Smooth muscle cell (in vitro differentiated cells): ENCODE results near the gene OTUB1. TPM values are rescaled to one million over a fixed set of nuclear protein-coding genes. Genes with fewer than 3 reads are reported as not detected.

ENCODE experiments used
- DNase-seq: peaks from one replicate; lab custom pipeline; 2025; ENCODE audit not compliant: unreplicated experiment; lab: John Stamatoyannopoulos, UW
- H2AFZ ChIP-seq: fragments of 200-600 bp; sonication (generic); 2 replicates; pipeline ENCODE4 v1.6.0; 2016; ENCODE audit warnings: antibody characterized with exemption, low read depth, mild to moderate bottlenecking
- H3F3A ChIP-seq: fragments of 200-600 bp; sonication (generic); 2 replicates; pipeline ENCODE4 v1.6.0; 2017; ENCODE audit warnings: antibody characterized with exemption, low read depth
- H3K27ac ChIP-seq: fragments of 200-600 bp; sonication (generic); 2 replicates; pipeline ENCODE4 v1.5.1; 2016; ENCODE audit warnings: low read depth, mild to moderate bottlenecking
- H3K27me3 ChIP-seq: fragments of 200-600 bp; sonication (generic); 2 replicates; pipeline ENCODE4 v1.6.1; 2016; ENCODE audit warnings: low read depth, mild to moderate bottlenecking
- H3K36me3 ChIP-seq: fragments of 200-600 bp; sonication (generic); 2 replicates; pipeline ENCODE4 v1.5.1; 2016; ENCODE audit warnings: low read depth
- H3K4me1 ChIP-seq: fragments of 200-600 bp; sonication (generic); 2 replicates; pipeline ENCODE4 v1.5.1; 2016; ENCODE audit warnings: low read depth
- H3K4me2 ChIP-seq: fragments of 200-600 bp; sonication (generic); 2 replicates; pipeline ENCODE4 v1.6.0; 2016; ENCODE audit warnings: mild to moderate bottlenecking
- H3K4me3 ChIP-seq: fragments of 200-600 bp; sonication (generic); 2 replicates; pipeline ENCODE4 v1.5.1; 2016; ENCODE audit warnings: mild to moderate bottlenecking
- H3K79me2 ChIP-seq: fragments of 200-600 bp; sonication (generic); 2 replicates; pipeline ENCODE4 v1.6.0; 2016; ENCODE audit warnings: low read depth, mild to moderate bottlenecking
- H3K9ac ChIP-seq: fragments of 200-600 bp; sonication (generic); 2 replicates; pipeline ENCODE4 v1.6.0; 2016; ENCODE audit warnings: low read depth
- H3K9me3 ChIP-seq: fragments of 200-600 bp; sonication (generic); replicated peaks from 2 replicates; pipeline ENCODE4 v1.5.1; 2016; ENCODE audit warnings: low read depth
- H4K20me1 ChIP-seq: fragments of 200-600 bp; sonication (generic); 2 replicates; pipeline ENCODE4 v1.6.0; 2016; ENCODE audit warnings: low read depth
- CTCF ChIP-seq: fragments of 200-600 bp; sonication (generic); IDR thresholded peaks from 2 replicates; pipeline ENCODE4 v1.5.1; 2017; ENCODE audit warnings: borderline replicate concordance, mild to moderate bottlenecking, antibody characterized with exemption; ENCODE audit not compliant: insufficient read depth, poor library complexity, severe bottlenecking
- WGBS: methylation state at CpG from one replicate; pipeline ENCODE4 v1.1.7; 2016; ENCODE audit warnings: low lambda C conversion rate; 5-methylcytosine and 5-hydroxymethylcytosine counted together
- polyA plus RNA-seq: library from polyadenylated mRNA; unstranded; fragments of >200 nt; fragmentation: Nextera tagmentation; extraction: Ambion mirVana; gene quantifications from 2 replicates; pipeline ENCODE4 v1.2.1, GENCODE V29; 2016
- total RNA-seq: library from RNA; depleted of rRNA; stranded (reverse); fragments of >200 nt; gene quantifications from 2 replicates; pipeline ENCODE4 v1.2.3, GENCODE V29; 2014

Gene OTUB1
- total and polyA plus RNA-seq, 2 experiments from 2014 or later: 71.5 to 164 TPM

- H3K9me3 ChIP-seq: no peaks in the 10 kb centered on the region
- peaks cover 19% of the 10 kb centered on the region for H4K20me1 ChIP-seq
- H3K4me1 ChIP-seq: peaks cover 13% of the 10 kb centered on the region
- peak within 1 kb of the TSS; percentile 91 for H3K4me3 ChIP-seq
- H3K79me2 ChIP-seq: peaks cover 35% of the 10 kb centered on the region
- DNase-seq: peak; percentile 74
- H2AFZ ChIP-seq: peak within 1 kb of the TSS; percentile 94
- peak within 1 kb of the TSS; percentile 95 for H3K9ac ChIP-seq
- H3K27me3 ChIP-seq: no peaks in the 10 kb centered on the region
- H3K36me3 ChIP-seq: no peaks in the 10 kb centered on the region
- 1% methylated on average over 67 of the region's 67 CpGs for WGBS
- H3K4me2 ChIP-seq: peak within 1 kb of the TSS; percentile 87
- H3K27ac ChIP-seq: peak within 1 kb of the TSS; percentile 94
- no peaks in the 10 kb centered on the region for H3F3A ChIP-seq
- no peak for TF ChIP-seq CTCF
Observed at GRCh38 chr11:63974259-63975143, 11.7 kb upstream of the OTUB1 start, which contains the start of gene COX8A. TSS of gene COX8A (plus strand) at chr11:63974620. CDS start at chr11:63974681, 61 bp downstream.

- Histone ChIP-seq H3F3A (no peaks in the 10 kb centered on the region), H2AFZ (no peak overlapping the region), H3K36me3 (no peaks in the 10 kb centered on the region), H3K27me3 (no peaks in the 10 kb centered on the region), H3K4me1 (peaks cover 13% of the 10 kb centered on the region), H3K4me3 (no peak overlapping the region), H3K27ac (no peak overlapping the region), H3K9ac (no peak overlapping the region), H4K20me1 (peaks cover 19% of the 10 kb centered on the region), H3K79me2 (peaks cover 46% of the 10 kb centered on the region), H3K9me3 (no peaks in the 10 kb centered on the region), H3K4me2 (no peak overlapping the region)
- 77% methylated on average over 10 of the region's 10 CpGs for WGBS
- DNase-seq: no peak
- no peak for TF ChIP-seq CTCF
Observed at GRCh38 chr11:63978551-63979239, 7.5 kb upstream of the OTUB1 start.

- no peak overlapping the region for H3K4me3 ChIP-seq
- no peaks in the 10 kb centered on the region for H3K36me3 ChIP-seq
- no peak for DNase-seq
- no peaks in the 10 kb centered on the region for H3K27me3 ChIP-seq
- H3K4me1 ChIP-seq: peaks cover 13% of the 10 kb centered on the region
- WGBS: 90% methylated on average over 5 of the region's 5 CpGs
- no peak overlapping the region for H3K27ac ChIP-seq
- TF ChIP-seq CTCF: no peak
- H3K9me3 ChIP-seq: no peaks in the 10 kb centered on the region
- H2AFZ ChIP-seq: no peak overlapping the region
- H4K20me1 ChIP-seq: peaks cover 19% of the 10 kb centered on the region
- peaks cover 46% of the 10 kb centered on the region for H3K79me2 ChIP-seq
- H3K9ac ChIP-seq: no peak overlapping the region
- H3K4me2 ChIP-seq: no peak overlapping the region
- H3F3A ChIP-seq: no peaks in the 10 kb centered on the region
Observed at GRCh38 chr11:63979426-63979825, 6.8 kb upstream of the OTUB1 start.
